HT-29 (cell line): Measurements from ENCODE around the gene PSORS1C2. TPM values are rescaled to one million over a fixed set of nuclear protein-coding genes. Genes with fewer than 3 reads are reported as not detected.
A peak's percentile ranks its signal among the peaks of the same experiment; 100 is the strongest.
"Not testable (repeated sequence)": the region's sequence is repeated elsewhere in the genome, so short reads cannot be mapped to it uniquely, and the experiment has no call there.

Experiments used
- DNase-seq: peaks from one replicate; pipeline ENCODE4 v3.0.0-alpha.2; 2015; ENCODE audit warnings: low spot score
- total RNA-seq: library from RNA; depleted of rRNA; stranded (reverse); fragments of >200 nt; shearing (Covaris generic); gene quantifications from 2 replicates; pipeline ENCODE4 v1.2.3, GENCODE V29; 2014; rRNA removed

PSORS1C2 gene
- not detected in 2 replicates for total RNA-seq

DNA sequence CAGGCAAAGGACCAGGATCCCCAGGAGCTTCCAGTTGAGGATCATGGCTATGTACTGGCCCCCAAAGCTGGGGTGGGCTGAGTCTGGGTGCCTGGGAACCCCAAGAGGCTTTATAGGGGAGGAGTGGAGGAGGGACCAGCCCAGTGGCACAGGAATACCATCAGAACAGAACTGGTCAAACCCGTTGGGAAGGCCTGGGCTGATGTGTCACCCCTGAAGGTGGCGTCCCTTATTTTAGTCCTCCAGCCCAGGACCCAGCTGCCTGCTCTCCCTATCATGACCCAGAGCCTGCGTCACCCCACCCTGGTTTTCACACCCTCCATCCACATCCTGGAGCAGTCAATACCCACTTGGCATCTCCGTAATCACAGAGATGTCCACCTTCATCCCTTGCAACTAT lies at the start of gene PSORS1C2:
Gene PSORS1C2 (minus strand): TSS at position 85 of the 400 bp plus-strand sequence. CDS start 40 bp downstream, at position 45.
- DNase-seq: peak; percentile 39

DNA sequence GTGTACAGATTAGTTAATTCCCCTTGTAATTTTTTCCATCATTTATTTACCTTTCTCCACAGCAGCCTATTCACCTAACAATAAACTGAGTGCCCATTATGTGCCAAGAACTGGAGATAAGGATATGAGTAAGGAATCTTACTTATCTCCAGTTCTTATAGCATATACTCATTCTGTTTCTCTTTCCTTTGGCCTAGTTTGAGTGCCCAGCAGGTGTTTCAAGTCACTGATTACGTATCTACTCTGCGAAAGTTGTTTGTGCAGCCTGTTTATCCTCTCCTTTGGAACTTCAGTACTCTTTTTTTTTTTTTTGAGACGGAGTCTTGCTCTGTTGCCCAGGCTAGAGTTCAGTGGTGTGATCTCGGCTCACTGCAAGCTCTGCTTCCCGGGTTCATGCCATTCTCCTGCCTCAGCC lies 48.9 kb upstream of the PSORS1C2 start:
- peak; percentile 47 for DNase-seq

DNA sequence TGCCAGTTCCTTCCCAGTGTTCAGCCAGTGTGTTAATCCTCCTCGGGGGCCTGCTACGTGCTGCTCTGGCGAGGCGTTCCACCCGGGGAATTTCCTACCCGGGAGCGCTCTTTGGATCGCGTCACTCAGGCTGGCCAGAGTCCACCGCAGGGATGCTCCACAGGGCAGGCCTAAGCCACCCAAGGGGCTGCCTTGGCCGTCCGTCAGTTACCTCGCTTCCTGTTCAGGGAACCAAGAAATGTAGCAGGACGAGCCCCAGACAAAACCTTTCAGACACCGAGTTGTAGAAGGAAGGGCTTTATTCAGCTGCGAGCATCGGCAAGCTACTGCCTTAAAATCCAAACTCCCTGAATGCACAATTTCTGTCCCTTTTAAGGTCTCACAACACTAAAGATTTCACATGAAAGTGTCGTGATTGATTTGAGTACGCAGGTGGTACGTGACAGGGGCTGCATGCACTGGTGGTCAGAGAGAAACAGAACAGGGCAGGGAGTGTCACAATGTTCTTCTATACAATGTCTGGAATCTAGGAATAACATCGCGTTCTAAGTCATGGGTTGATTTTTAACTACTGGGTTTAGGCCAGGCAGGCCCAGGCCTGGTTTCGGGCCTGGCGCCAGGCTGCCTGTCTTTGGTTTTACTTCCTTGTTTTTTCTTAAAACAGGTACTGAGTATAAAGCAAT lies 47.3 kb upstream of the PSORS1C2 start:
- DNase-seq: peak; percentile 70

DNA sequence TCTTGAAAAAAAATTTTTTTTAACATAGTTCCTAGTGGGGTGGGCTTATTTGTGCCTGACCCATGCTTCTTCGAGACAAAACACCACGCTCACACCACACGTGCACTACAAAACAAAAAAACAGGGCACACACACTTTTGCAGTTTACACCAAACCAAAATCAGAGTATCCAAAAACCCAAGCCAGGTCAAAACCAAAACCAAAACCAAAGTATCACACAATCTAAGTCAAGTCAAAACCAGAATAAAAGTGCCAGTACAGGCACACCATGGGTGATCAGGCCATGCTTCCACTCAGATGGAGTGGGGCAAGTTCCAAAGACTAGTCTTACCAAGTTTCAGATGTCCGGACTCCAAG lies 46.8 kb upstream of the PSORS1C2 start:
- peak; percentile 36 for DNase-seq

DNA sequence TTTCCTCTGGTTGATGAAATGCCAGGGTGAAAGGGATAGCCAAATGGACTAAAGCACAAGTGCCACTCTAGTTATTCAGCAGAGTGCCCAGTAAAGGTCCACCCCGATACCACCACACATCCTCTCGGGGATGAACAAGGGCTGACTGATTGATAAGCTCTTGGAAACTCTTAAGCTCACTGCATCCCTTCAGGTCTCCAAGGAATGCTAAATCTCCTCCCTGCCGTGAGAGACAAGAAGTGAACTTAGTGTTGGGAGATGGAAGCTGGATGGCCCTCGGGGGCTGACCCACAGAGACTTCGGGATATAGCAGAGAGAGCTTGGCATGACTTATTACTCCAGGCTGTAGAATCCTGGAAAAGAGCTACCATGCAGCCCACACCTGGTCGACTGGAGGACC lies 45.0 kb upstream of the PSORS1C2 start:
- DNase-seq: not testable (repeated sequence)

DNA sequence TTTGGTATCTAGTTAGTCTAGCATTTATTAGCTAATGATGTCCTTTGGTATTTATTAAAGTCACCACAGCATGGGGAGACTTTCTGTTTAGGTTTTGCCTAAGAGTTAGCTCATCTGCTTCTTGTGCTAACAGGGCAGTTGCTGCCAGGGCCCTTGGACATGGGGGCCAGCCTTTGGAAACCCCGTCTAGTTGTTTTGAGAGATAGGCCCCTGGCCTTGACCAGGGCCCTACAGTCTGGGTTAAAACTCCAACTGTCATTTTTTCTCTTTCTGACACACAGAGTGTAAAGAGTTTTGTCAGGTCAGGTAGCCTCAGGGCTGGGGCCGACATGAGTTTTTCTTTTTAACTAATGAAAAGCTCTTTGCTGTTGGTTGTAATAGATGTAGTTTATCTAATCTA lies 44.4 kb upstream of the PSORS1C2 start:
- not testable (repeated sequence) for DNase-seq

DNA sequence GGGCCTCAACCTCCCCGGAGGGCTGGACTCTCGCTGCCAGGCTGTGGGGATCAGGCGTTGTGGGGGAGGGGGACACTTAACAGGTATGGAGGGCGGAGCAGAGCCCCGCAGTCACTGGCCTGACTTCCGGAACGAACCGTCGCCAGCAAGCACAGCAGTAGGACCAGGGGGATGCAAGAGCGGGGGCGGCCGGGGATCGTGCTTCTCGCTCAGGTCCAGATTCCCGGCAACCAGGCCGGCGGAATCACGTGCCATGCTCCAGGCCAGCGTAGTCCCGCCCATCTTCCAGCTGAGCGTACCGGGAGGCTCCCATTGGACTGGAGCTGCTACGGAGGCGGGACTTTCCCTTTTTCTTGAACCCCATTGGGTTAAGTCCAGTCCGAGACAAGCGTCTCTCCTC lies 41.6 kb upstream of the PSORS1C2 start:
- DNase-seq: no peak

DNA sequence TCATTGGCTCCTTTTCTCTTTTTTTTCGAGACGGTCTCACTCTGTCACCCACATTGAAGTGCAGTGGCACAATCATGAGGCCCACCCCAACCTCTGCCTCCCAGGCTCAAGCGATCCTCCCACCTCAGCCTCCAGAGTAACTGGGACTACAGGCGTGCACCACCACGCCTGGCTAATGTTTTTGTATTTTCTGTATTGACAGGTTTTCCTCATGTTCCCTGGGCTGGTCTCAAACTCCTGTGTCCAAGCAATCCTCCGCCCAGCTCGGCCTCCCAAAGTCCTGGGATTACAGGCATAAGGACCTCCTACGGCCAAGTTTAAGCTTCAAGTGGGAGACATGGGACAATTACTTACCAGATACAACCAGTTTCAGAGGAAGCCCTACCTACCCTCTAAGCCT lies 41.0 kb upstream of the PSORS1C2 start:
- no peak for DNase-seq

DNA sequence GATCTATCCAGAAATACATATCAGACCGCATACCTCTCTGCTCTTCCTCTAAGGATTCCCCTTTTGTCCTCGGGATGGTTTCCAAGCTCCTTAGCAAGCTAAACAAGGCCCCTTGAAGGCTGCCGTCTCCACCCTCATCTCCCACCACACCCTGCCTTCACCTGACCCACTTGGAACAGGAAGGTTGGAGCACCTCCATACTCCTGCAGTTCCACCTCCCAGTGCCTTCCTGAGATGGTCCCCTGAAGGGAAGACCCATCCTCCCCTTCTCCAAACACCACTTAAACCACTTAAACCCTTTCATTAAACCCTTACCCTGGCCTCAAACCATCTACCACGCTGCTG lies 40.1 kb upstream of the PSORS1C2 start:
- no peak for DNase-seq

DNA sequence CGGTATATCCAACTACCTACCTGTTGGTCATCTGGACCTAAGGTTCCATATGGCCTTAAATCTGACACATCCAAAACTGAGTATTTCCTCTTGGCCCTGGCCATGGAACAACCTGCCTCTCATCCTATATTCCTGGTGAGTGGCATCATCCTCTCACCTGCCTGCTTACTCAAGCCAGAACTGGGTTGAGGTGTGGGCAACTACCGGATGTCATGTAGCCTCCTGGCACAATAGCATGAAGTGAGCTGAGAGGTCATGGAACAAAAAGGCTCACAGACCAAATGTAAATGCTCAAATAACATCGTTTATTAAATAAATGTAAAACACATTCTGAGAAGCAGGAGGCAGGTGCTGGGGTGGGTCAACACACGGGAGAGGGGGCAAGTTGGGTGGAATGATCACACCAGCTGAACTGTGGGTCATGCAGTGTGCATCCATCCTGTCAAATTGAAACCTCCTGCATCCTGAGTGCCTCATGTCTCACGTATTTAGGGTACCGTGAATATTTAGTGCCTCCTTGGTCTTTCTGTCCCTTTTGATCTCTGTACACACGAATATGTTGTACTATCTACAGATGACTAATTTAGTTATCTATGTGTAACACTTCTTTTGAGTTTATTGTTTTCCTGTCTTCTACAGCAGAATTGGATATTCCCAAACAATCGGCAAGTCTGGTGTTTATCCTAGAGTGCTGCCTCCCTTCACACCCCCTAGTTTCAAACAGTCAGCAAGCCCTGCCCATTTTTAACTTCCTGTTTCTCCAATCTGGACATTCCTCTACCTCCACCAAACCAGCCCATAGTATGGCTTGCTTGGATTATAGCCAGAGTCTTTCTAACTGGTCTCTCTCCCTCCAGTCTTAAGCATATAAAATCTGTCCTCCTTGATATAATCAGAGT lies 39.5 kb upstream of the PSORS1C2 start:
- peak; percentile 59 for DNase-seq

DNA sequence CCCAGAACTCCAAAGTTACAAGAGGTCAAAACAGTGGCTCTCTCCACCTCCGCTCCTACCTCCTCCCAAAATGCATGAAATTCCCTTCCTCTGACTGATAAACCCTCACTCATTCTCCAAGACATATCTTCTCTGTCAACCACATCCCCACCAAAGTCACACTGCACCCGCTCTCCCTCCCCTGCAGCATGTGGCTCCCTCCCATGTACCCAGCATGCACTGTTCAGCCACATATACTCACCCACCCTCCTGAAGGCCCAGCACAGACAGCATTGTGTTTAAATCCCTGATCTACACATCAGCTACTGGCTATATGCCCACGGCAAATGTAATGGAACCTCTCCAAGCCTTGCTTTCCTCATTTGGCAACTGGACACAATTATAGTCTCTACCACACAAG lies 37.1 kb upstream of the PSORS1C2 start:
- no peak for DNase-seq

DNA sequence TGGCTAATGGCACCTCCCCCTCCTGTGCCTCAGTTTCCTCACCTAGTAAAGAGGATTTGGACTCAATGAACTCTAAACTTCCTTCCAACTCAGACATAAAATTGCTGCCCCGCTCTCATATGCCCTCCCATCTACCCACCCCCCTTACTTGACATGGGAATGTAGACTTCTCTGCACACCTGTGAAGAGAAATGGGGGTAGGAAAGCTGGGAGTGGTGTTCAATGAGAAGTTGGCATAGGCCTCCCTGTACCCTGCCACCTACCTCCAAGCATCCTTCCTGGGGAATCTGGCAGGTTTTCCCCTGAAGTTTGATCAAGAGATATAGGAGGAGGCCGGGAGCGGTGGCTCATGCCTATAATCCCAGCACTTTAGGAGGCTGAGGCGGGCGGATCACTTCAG lies 35.5 kb upstream of the PSORS1C2 start:
- DNase-seq: no peak

DNA sequence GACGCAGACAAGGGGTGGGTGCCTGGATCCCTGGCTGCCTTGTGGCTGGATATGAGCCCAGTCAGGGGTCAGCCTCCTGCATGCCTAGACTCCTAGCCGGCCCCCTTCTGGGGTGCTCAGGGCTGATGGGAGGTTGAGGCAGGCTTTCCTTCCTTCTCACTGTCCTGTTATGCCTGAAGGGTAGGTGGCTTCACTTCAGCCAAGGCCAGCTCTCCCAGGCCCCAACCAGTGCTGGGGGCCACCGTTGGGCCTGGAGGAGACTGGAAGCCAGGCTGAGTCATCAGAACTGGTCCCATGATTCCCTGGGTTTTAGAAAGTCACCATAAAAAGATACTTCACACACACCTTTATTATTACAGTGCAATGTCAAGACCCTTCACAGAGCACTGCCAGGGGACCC lies 34.5 kb upstream of the PSORS1C2 start:
- DNase-seq: no peak

DNA sequence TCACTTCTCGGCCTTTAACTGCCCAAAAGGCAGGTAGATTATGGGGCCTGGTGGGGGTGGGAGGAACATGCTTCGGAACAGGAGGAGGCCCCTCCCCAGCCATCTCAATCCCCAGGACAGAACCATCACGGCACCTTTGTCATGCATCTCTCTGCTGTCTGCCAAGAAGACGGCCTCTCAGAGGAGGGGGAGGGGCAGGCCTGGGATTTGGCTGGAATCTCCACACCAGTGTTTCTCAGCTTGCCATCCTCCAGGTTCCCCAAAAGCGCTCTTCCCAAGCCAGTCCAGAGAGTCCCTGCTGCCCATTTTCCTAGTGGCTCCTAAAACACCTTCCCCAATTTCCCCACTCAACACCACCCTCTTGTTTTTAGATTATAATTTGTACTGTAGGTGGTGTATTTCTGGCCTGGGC lies 34.1 kb upstream of the PSORS1C2 start:
- no peak for DNase-seq

DNA sequence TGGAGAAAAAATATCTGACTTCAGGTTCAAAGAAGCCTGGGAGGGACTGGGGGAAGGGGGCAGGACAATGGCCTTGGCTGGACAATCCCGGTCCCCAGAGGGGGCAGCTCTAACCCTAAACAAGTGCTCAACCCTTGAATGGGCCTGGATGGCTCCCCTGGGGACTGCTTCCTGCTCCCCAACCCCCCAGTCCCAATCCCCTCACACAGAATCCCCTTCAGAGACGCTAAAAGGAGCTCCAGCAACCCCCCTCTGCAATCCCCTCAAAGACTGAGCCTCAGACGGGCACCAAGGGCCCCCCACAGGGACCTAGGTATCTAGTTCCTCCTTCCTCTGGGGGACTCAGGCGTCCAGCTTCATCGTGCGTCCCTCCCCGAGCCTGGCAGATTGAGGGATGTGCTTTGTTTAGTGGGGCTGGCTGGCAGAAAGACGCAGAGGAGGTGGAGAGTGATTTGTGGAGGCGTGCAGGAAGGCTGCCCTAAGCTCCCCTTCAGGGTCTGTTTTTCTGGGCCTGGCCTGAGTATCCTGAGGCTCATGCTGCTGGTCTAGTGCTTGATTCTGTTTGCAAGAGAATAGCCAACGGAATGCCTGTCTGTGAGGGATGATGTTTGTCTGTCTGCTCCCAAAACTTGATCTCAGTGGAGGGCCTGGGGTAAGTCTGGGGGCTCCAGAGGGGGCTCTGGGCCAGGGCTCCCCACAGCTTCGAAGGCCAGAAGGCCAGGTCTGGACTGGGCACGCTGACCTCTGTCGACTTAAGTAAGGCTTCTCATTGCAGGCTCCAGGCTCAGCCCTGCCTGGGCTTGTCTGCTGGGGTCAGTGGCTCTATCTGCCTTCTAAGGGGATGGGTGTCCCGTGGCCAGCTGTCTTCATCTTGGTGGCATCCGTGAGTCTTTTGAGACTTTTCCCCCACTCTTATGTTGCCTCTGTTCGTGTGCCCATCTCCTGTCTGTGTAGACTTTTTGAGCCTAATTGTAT lies 33.4 kb upstream of the PSORS1C2 start:
- DNase-seq: no peak

DNA sequence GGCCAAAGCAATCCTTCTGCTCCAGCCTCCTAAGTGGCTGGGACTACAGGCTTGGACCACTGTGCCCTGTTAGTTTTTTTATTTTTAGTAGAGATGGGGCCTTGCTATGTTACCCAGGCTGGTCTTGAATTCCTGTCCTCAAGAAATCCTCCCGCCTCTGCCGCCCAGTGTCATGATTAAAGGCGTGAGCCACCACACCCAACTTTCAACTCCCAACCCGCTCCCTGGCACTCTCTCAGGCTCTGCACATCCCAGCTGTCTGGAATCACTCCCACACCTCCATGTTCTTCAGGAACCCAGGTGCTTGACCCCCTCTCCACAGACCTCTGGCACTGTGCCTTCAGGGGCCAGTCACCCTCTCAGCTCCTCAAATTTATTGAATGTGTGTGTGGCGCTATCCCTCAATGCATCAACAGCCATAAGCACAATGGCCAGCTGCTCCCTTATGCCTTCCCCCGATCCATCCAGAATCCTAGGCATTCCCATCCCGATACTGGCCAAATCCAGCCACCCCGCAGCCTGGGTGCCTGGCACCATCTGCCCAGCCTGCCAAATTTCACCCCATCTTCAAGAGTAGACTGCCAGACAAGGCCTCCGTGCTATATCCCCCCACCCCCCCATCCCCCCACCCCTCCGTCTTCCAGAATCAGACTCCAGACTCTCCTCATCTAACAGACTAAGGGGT lies 32.3 kb upstream of the PSORS1C2 start:
- DNase-seq: no peak

DNA sequence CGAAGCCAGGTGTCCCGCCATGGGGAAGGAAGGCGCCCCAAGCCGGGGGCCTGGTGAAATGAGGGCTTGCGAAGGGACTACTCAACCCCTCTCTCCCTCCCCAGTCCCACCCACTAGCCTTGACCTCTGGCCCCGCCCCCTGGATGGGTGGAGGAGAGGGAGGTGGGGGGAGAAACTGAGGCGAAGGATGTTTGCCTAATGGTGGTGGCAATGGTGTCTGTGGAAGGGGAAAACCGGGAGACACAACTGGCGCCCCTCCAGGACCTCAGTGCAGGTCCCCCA lies 31.7 kb upstream of the PSORS1C2 start, which contains the start of gene POU5F1:
Gene POU5F1 (minus strand): TSS at position 83 of the 282 bp plus-strand sequence. CDS start 62 bp downstream, at position 21.
- no peak for DNase-seq

DNA sequence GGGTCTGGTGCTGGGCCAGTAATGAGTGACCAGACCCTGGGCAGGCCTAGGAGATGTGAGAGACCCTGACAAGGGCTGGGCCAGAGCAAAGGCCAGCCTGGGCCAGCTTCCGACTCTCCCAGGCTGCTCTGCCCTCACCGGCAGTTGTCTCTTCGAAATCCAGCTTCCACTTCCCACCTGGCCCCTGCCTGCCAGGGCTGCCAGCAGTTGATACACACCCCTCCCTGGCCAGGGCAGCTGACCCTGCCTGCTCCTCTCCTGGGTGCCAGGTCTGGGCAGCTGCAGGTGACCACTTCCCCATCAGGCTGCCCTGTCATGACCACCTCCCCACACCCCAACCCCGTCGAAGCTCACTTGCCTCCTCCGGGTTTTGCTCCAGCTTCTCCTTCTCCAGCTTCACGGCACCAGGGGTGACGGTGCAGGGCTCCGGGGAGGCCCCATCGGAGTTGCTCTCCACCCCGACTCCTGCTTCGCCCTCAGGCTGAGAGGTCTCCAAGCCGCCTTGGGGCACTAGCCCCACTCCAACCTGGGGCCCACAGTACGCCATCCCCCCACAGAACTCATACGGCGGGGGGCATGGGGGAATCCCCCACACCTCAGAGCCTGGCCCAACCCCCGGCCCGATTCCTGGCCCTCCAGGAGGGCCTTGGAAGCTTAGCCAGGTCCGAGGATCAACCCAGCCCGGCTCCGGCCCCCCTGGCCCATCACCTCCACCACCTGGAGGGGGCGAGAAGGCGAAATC lies 31.2 kb upstream of the PSORS1C2 start:
- DNase-seq: not testable (repeated sequence)

DNA sequence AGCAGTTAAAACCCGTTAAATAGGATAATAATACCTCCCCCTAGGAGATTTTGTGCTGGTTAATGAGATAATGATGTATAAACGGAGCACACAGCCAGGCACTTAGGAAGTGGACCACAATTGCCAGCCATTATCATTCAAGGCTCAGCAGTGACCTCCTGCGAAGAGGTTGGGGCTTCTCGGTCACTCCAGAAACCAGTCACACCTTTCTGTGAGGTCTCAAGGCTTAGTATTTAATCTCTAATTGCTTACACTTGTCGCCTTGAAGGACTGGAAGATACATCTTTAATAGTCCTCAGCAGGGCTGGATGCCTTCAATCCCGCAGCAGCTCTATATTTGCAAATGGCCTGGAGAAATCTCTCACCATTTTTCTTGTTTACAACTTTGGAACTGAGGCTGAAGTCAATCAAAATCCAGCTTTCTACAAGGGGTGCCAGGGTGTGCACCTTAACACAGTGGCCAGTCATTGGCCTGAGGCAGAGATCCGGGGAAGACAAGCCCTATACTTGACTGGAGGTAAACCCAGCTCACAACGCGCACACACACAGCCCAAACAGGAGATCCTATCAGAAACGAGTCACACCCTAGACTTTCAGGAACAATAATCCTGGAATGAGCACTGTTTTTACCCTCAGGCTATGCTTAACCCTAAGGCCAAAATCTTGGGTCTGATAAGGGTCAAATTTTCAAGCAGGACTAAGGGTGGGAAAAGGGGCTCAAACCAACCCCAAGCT lies 30.4 kb upstream of the PSORS1C2 start:
- DNase-seq: no peak

DNA sequence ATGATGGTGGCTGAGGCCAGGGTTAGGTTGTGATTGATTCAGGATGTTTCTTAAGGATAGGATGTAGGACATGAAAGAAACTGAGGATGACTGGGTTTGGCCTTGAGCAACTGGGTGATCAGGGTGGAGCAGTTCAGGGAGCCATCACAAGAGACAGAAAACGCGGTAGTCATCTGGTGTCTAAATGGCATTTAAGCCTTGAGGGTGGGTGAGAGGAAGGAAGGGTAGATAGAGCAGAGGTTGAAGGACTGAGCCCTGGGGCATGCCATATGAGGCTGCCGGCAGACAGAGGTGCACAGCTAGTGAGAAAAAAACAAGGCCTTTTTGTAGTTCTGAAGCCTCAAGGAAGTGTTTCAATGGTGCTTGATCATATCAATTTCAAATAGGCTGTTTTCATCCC lies 29.7 kb upstream of the PSORS1C2 start:
- no peak for DNase-seq
